ENCODE results near the gene CAMK4.
"Not testable (repeated sequence)": the region's sequence is repeated elsewhere in the genome, so short reads cannot be mapped to it uniquely, and the experiment has no call there.

Gene CAMK4

DNA sequence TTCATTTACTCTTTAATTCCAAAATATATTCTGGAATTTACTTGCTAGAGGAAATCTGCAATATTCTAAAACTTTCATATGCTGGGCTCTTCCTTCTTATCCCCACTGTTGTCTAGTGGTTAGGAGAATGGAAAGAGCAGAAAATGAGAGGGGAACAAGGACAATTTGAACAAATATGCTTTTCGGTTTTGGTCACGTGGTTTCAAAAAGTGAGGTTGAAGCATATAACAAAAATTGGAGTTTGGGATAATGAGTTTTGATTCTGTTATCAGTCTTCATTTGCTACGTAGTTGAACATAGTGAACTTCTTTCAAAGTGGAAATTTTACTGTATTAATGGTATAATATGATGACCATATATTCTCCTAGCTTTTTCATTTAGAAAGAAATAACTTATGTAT is 71.5 kb downstream of the CAMK4 start:
- in situ Hi-C loops (cut with HindIII; ENCODE audit: low sequenced_read_pairs): no loop called here
- no peak for DNase-seq (ENCODE audit: low read depth, low spot score)
- TF ChIP-seq, protein P1, sequence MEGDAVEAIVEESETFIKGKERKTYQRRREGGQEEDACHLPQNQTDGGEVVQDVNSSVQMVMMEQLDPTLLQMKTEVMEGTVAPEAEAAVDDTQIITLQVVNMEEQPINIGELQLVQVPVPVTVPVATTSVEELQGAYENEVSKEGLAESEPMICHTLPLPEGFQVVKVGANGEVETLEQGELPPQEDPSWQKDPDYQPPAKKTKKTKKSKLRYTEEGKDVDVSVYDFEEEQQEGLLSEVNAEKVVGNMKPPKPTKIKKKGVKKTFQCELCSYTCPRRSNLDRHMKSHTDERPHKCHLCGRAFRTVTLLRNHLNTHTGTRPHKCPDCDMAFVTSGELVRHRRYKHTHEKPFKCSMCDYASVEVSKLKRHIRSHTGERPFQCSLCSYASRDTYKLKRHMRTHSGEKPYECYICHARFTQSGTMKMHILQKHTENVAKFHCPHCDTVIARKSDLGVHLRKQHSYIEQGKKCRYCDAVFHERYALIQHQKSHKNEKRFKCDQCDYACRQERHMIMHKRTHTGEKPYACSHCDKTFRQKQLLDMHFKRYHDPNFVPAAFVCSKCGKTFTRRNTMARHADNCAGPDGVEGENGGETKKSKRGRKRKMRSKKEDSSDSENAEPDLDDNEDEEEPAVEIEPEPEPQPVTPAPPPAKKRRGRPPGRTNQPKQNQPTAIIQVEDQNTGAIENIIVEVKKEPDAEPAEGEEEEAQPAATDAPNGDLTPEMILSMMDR (IDR thresholded peaks at IDR 0.05; ENCODE audit: low read depth, low read length): no peak
- no peak overlapping the region for H3K4me3 ChIP-seq (ENCODE audit: low read depth, low read length)

DNA sequence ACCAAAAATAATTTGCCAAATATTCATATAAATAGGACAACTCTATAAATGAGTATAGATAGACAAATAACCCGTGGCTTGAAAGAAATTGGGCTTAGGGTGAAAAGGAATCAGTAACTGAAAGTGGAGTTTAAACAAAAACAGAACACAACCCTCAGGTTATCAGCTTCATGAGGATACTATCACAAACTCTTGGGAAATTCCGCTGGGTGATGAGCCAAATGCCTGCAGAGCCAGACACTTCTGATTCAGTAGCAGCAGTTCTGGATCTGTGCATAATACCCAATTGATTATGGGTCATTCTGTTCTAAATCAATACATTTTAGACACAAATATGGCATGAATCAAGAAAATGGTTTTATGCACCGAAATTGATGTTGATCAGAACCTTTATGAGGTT is 72.4 kb downstream of the CAMK4 start:
- TF ChIP-seq, protein P1 (IDR thresholded peaks at IDR 0.05; ENCODE audit: low read depth, low read length): no peak
- in situ Hi-C loops (cut with HindIII; ENCODE audit: low sequenced_read_pairs): no loop called here
- DNase-seq (ENCODE audit: low read depth, low spot score): no peak
- H3K4me3 ChIP-seq (ENCODE audit: low read depth, low read length): no peak overlapping the region

DNA sequence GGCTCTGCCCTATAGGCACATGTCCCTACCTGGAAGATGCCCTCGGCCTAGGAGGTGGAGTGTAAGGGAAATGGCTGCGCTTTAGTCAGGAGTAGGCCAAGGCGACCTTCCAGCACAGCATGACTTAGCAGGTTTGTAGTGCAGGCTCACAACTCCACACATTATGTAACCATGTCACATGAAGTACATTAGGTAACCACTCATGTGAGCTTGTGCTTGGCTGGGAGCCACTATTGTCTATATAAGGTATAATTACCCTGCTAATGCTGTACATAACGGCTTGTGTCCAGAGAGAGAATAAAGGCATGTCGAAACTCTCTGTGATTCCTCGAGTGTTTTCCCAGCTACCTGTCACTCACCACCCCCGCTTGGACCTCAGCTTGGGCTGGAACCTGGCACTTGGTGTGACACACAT is 74.9 kb downstream of the CAMK4 start:
- in situ Hi-C loops (cut with HindIII; ENCODE audit: low sequenced_read_pairs): no loop called here
- TF ChIP-seq, protein P1 (IDR thresholded peaks at IDR 0.05; ENCODE audit: low read depth, low read length): no peak
- DNase-seq (ENCODE audit: low read depth, low spot score): no peak

DNA sequence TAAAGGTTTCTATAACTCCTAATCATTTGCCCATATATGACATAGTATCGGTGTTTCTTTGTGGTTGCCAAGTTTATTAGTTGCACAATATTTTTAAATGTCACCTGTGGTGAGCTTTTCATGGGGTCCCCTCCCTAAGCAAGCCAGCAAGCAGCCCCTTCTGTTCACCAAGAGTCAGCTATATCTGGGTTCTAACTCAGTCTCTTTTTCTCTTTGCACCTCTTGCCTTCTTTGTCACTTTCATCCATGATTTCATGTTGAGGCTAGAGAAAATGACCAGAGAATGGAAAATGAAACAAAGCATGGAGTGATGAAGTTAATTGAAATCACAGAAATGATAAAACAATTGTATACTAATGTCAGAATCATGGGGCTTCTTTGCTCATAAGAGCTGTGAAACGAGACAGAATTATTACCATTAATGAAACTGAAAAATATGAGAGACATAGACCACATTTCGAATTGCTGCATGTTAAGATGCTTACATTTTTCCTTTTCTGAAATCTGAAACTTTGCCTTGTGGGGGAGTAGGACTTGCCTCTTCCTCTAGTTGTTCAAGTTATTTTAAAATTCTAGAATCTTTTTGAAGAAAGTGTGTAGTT is 75.7 kb downstream of the CAMK4 start:
- no peak for DNase-seq (ENCODE audit: low read depth, low spot score)
- TF ChIP-seq, protein P1 (IDR thresholded peaks at IDR 0.05; ENCODE audit: low read depth, low read length): no peak
- no peak overlapping the region for H3K4me3 ChIP-seq (ENCODE audit: low read depth, low read length)
- in situ Hi-C loops (cut with HindIII; ENCODE audit: low sequenced_read_pairs): no loop called here

More for the DNA sequence above, 74.9 kb downstream of the CAMK4 start:
- no peak overlapping the region for H3K4me3 ChIP-seq (ENCODE audit: low read depth, low read length)

DNA sequence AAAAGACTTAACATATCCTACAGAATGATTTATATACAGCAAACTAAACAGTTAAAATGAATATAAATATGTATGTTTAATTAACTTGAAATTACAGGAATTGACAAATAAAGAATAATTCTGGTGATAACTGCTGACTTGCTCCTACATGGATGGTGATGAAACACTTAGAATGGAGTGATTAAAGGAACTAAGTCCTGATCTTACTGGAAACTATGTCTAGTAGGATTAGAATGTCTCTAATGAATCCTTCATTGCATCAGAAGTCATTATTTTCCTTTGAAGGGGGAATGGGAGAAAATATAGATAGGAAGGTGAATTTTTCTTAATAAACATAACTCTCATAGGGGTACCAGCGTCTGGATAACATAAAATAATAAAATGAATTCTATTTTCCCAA is 77.1 kb downstream of the CAMK4 start:
- in situ Hi-C loops (cut with HindIII; ENCODE audit: low sequenced_read_pairs): no loop called here
- DNase-seq (ENCODE audit: low read depth, low spot score): no peak
- no peak overlapping the region for H3K4me3 ChIP-seq (ENCODE audit: low read depth, low read length)
- TF ChIP-seq, protein P1 (IDR thresholded peaks at IDR 0.05; ENCODE audit: low read depth, low read length): no peak

DNA sequence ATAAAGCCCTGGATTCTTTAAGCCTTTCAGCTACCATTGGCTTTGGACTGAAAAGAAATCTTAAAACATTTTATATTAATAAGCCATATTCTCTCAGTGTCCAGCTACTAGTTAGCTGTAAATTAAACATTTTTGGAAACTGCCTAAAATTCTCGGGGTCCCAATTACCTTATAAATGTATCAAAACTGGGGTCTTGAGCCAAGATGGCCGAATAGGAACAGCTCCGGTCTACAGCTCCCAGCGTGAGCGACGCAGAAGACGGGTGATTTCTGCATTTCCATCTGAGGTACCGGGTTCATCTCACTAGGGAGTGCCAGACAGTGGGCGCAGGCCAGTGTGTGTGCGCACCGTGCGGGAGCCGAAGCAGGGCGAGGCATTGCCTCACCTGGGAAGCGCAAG is 77.9 kb downstream of the CAMK4 start:
- in situ Hi-C loops (cut with HindIII; ENCODE audit: low sequenced_read_pairs); DNase-seq (ENCODE audit: low read depth, low spot score); H3K4me3 ChIP-seq (ENCODE audit: low read depth, low read length): not testable (repeated sequence)

DNA sequence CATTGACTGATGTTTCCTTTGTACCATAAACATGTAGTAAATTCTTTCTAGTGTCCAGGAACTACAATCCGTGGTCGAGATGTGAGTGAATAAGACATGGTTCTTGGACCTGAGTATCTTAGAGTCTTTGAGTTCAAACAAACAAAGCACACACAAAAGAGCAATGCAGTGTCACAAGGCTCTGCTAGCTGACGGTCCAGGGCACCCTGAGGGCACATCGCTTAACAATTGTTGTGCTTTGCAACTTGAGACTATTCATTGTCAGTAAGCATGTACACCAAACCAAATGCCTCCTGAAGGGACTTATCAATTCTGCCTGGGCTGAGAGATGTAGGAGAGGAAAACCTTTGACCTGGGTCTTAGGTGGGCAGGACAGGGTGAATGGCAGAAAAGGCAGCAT is 84.8 kb downstream of the CAMK4 start:
- no peak overlapping the region for H3K4me3 ChIP-seq (ENCODE audit: low read depth, low read length)
- in situ Hi-C loops (cut with HindIII; ENCODE audit: low sequenced_read_pairs): no loop called here
- no peak for DNase-seq (ENCODE audit: low read depth, low spot score)
- TF ChIP-seq, protein P1 (IDR thresholded peaks at IDR 0.05; ENCODE audit: low read depth, low read length): no peak
